GM21423 (cell line): ENCODE data around the gene PDZD2.
"Not testable (repeated sequence)": the region's sequence is repeated elsewhere in the genome, so short reads cannot be mapped to it uniquely, and the experiment has no call there.

Experiments used
- ATAC-seq: cut with Tn5 transposase; IDR thresholded peaks from one replicate; pipeline ENCODE4 v1.9.1; 2021; ENCODE audit warnings: mild to moderate bottlenecking, moderate library complexity; ENCODE audit not compliant: unreplicated experiment

The PDZD2 gene

DNA sequence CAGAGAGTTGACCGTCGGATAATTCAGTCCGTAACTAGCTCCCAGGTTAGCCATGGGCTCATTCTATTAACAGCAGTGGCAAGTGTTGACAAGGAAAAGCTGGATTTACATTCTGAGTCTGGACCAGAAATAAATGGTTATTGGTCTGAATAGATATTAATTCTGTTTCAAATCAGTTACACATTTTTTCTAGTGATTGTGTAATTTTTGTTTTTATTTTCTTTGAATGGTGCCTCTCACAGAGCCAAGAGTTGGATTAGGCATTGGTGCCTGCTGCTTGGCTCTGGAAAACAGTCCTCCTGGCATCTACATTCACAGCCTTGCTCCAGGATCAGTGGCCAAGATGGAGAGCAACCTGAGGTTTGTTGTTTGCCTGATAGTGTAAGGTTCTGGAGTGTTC lies 420.1 kb downstream of the PDZD2 start:
- ATAC-seq, result no peak

DNA sequence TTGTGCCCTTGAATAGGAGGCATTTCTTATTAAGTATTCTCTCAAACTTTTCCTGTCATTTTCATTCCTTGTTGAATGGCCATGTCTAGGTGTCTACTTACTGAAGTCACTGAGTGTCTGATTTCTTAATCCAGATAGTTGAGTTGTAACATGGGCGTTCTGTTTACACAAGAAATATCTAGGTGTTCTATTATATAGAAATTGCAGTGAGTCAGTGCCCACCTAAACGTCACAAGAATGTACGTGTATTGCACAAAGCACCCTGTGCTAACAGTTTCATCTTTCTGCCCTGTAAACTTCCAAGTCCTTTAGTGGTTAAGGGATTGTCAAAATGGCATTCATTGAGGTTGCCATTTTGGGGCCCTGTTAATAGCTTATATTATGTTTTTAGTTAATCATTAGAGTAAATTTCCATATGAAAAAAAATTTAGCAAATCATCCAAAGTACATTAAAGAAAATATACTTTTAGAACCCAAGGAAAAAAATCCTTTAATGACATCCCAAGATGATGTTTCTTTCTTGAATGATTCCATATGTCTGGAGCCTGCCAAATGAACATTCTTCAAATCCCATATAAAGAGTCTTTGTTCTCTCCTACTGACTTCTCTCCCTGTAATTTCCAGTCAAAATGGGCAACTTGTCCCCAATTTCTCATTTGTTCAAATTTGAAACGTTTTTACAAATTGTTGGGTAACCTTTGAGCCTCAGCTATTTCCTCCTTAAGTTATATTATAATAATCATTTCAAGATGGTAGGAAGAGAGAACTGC lies 421.0 kb downstream of the PDZD2 start:
- no peak for ATAC-seq

DNA sequence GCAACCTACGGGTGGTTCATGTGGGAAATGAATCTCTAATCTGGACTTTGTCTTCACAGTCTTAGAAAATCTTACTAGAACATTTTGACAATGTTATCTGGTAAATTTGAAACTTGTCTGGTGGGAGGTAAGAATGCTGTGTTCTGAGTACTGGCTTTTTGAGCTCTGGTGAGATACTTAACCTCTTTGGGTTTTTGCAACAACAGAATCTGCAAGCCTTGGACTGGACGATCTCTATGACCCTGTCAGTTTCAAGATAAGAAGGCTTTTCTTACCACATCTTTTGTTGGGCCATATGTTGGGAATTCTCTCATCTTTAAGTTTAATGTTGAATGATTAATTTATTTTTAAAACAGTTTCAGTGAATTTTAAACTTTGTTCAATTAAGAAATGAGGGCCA lies 422.3 kb downstream of the PDZD2 start:
- ATAC-seq, result no peak

DNA sequence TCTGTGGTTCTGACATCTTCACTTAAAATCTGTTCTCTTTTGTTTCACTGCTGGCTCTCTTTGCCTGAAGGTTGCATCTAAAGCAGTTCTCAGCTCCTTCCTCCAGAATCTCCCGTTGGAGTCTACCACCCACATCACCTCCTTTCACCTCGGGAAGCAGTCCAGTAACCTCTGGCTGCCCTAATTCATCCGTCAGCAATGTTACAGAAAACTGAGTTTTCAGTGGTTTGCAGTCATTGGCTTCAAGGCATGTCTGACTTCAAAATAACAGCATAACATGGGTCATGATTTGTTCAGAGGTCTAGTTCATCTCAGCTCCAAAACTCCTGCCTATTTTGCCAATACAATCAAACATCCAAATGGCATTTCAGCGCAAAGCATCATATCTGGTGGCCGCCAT lies 427.5 kb downstream of the PDZD2 start:
- no peak for ATAC-seq

DNA sequence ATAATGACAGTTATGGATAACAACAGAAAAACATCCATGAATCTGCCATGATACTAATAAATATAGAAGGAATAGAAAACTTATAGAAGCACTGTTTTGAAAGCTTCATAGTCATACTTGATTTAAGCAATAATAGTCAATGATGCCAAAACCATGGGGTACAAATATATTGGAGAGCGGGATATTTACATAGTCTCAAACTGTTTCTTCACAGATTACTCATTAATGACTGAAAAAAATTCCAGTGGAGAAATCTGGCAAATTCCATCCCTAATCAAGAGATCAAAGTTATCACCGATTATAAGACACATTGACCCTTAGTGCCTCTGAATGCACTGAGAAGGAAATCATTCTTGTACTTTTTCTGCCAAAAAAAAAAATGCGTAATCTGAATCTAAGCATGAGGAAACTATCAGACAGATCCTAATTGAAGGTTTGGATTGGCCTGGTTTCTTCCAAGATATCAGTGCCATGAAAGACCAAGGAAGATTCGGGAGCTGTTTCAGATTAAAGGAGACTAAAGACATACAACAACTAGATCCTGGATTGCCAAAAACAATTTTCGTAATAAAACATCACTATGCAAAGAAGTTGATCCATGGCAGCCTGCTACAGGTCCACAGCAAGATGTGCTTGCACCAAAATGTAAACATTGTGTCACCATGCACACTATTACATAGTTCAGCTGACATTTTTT lies 429.0 kb downstream of the PDZD2 start:
- no peak for ATAC-seq

DNA sequence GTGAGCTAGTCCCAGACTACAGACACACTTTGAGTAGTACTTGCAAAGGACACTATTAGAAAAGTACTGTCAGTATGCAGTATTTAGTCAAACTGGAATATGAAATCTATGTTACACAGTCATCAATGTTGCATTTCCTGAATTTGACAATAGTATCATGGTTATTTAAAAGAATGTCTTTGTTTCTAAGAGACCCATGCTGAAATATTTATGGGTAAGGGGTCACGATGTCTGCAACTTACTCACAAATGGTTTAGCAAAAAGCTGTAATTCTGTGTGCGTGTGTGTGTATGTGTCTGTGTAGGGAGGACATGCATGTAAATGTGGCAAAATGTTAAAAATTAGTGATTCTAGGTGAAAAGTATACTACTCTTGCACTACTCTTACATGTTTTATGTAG lies 429.6 kb downstream of the PDZD2 start:
- no peak for ATAC-seq

DNA sequence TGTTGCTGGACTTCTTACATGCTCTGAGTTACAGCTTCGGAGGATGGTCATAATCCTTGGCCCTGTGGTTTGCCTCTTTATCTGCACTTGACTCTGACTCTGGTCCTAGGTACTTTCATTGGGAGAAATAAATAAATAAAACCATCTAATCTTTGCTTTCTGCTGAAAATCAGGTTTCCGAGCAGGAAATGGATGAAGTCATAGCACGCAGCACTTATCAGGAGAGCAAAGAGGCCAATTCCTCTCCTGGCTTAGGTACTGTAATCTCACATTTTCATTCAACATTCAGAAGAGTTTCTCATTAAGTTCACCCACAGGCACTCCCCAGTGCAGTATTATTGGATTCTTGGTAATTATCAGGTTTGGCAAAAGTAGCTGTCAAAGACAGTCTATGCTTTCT lies 430.5 kb downstream of the PDZD2 start:
- ATAC-seq, result no peak

DNA sequence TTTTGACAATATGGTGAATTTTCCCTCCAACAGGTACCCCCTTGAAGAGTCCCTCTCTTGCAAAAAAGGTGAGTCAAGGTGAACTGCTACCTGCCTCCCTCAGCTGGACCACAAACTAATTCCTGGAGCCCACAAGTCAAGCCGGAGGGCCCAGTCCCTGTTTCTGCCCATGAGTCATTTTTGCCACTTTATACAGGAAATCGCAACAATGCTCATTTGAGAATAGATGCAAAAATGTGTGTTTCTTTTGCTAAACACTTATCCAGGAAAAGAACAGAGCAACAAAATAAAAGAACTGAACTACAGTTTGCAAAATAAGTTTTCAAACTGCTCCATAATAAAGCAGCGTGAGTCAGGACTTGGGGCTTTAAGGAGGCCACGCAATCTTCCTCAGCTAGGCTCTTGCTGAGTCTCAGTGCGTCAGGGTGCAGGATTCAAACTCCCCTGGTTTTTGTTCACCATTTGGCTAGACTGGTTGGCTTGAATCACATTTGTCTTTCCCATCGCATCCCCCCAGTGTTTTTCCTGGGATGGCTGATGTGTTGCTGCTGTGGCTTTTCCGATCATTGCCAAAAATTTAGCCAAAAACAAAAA lies 432.5 kb downstream of the PDZD2 start:
- no peak for ATAC-seq

DNA sequence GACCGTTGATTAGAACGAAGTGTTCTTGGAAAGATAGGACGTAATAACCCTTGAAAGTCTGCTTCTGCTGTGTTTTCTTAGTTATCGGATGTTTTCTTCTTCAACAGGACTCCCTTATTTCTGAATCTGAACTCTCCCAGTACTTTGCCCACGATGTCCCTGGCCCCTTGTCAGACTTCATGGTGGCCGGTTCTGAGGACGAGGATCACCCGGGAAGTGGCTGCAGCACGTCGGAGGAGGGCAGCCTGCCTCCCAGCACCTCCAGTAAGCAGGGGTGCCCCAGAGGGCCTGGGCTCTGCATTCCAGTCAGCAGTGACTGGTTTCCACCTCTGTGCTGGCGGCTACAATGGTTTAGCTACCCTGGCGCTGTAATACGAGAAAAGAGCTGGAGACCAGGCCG lies 433.1 kb downstream of the PDZD2 start:
- ATAC-seq, result no peak

DNA sequence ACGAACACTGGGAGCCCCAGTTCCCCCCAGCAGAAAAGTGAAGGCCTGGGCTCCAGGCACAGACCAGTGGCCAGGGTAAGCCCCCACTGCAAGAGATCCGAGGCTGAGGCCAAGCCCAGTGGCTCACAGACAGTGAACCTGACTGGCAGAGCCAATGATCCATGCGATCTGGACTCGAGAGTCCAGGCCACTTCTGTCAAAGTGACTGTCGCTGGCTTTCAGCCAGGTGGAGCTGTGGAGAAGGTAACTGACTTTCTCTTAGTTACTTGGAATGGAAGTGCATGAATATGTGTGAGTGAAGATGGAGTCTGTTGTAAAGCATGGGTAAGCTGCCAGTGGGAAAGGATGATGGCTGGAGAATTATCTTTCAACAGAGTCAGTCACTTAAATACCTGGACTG lies 435.5 kb downstream of the PDZD2 start:
- no peak for ATAC-seq

DNA sequence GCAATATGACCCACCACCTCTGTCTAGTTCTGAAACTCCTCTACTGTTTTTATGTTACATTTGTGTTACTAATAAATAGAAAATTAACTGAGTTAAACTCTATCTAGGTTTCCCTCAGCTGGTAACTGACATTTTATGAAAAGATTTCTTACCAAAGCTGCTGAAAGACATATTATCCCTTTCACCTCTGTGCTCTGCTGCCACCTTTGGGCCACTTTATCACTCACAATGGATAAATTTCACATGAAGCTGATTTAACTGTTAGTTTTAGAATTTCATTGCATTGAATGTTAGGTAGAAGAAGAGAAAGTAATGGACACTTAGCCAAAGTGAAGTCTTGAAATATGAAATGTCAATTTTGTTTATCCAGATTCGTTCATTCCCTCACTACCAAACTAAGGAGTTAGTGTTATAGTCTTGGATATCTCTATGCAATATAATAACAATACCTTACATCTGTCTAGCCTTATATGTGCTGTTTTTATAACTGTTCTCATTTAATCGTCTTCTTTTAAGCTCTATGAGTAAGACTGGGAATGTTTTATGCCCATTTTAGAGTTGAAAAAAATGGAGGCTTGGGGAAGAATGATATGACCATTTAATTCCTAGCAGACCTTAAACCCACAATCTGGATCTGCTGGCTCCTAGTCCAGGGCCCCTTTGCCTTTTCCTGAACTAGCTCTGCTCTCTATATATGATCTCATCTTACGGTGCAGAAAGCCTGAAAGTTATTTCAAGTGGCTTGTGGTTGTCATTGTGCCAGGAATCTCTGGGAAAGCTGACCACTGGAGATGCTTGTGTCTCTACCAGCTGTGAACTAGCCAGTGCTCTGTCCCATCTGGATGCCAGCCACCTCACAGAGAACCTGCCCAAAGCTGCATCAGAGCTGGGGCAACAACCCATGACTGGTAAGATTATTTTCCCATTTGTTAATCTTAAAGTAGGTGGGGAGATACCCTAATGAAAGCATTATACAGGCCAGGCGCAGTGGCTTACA lies 438.1 kb downstream of the PDZD2 start:
- no peak for ATAC-seq

DNA sequence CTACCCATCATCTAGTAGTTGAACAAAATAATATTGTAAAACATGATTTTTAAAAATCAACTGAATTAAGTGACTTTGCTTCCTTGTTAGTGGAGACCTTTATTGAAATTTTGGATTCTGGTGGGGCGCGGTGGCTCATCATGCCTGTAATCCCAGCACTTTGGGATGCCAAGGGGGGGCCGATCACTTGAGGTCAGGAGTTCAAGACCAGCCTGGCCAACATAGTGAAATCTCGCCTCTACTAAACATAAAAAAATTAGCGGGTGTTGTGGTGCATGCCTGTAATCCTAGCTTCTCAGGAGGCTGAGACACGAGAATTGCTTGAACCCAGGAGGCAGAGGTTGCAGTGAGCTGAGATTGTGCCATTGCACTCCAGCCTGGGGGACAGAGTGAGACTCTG lies 439.9 kb downstream of the PDZD2 start:
- not testable (repeated sequence) for ATAC-seq

DNA sequence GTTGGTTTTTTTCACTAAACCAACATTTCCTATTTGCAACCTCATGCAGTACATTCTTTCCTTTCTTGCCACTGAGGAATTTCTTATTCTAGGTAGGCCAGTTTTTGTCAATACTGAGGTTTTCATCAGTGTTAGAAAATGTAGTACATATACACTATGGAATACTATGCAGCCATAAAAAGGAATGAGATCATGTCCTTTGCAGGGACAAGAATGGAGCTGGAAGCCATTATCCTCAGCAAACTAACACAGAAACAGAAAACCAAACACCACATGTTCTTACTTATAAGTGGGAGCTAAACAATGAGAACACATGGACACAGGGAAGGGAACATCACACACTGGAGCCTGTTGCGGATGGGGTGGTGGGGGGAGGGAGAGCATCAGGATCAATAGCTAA lies 441.6 kb downstream of the PDZD2 start:
- not testable (repeated sequence) for ATAC-seq

DNA sequence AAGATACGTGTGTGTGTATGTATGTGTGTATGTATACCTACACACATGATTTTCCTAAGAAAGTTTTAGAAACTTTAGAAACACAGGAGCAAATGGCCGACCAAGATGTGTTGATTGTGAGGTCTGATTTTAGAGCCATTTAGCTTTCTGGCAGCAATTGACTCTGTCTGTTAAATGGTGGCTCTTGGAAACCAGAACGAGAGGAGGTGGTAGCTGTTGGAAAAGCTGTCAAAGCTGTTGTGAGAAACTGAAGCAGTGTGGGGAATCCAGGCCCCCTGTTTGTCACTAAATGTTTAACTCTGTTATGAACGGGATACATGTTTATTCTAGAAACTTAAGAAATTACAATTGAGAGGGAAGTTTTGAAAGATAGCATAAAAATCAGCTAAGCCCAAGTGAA lies 443.8 kb downstream of the PDZD2 start:
- no peak for ATAC-seq

DNA sequence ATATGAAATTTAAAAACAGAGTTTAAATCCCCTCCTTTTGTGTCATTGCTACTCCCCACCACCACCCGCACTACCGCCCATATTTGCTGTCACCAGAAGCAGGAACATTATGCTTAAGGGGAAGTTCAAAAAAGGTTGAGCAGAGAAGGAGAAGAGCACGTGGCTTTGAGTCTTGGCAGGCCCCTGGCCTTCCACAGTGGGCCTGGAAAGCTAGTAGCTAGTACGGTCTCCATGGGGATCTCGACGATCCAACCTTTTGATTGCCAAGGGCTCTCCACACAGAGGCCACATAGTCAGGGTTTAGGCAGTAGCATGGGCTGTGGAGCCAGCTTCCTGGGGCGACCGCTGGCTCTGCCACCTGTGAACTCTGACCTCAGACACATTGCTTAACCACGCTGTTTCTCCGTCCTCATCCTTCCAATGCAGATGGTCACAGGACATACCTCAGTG lies 445.1 kb downstream of the PDZD2 start:
- ATAC-seq, result no peak

DNA sequence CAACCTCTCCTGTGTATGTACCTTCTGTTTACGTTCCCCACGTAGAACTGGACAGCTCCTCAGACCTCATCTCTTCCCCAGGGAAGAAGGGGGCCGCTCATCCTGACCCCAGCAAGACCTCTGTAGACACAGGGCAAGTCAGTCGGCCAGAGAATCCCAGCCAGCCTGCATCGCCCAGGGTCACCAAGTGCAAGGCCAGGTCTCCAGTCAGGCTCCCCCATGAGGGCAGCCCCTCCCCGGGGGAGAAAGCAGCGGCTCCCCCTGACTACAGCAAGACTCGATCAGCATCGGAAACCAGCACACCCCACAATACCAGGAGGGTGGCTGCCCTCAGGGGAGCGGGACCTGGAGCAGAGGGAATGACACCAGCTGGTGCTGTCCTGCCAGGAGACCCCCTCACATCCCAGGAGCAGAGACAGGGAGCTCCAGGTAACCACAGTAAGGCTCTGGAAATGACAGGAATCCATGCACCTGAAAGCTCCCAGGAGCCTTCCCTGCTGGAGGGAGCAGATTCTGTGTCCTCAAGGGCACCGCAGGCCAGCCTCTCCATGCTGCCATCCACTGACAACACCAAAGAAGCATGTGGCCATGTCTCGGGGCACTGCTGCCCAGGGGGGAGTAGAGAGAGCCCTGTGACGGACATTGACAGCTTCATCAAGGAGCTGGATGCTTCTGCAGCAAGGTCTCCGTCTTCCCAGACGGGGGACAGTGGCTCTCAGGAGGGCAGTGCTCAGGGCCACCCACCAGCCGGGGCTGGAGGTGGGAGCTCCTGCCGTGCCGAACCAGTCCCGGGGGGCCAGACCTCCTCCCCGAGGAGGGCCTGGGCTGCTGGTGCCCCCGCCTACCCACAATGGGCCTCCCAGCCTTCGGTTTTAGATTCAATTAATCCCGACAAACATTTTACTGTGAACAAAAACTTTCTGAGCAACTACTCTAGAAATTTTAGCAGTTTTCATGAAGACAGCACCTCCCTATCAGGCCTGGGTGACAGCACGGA lies 448.5 kb downstream of the PDZD2 start:
- ATAC-seq, result no peak

DNA sequence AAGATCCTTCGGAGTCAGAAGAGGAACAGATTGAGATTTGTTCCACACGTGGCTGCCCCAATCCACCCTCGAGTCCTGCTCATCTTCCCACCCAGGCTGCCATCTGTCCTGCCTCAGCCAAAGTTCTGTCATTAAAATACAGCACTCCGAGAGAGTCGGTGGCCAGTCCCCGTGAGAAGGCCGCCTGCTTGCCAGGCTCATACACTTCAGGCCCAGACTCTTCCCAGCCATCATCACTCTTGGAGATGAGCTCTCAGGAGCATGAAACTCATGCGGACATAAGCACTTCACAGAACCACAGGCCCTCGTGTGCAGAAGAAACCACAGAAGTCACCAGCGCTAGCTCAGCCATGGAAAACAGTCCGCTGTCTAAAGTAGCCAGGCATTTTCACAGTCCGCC lies 449.3 kb downstream of the PDZD2 start:
- no peak for ATAC-seq

DNA sequence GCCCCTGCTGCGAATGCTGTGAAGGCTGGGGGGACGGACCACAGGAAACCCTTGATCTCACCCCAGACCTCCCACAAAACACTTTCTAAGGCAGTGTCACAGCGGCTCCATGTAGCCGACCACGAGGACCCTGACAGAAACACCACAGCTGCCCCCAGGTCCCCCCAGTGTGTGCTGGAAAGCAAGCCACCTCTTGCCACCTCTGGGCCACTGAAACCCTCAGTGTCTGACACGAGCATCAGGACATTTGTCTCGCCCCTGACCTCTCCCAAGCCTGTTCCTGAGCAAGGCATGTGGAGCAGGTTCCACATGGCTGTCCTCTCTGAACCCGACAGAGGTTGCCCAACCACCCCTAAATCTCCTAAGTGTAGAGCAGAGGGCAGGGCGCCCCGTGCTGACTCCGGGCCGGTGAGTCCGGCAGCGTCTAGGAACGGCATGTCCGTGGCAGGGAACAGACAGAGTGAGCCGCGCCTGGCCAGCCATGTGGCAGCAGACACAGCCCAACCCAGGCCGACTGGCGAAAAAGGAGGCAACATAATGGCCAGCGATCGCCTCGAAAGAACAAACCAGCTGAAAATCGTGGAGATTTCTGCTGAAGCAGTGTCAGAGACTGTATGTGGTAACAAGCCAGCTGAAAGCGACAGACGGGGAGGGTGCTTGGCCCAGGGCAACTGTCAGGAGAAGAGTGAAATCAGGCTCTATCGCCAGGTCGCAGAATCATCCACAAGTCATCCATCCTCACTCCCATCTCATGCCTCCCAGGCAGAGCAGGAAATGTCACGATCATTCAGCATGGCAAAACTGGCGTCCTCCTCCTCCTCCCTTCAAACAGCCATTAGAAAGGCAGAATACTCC lies 450.4 kb downstream of the PDZD2 start:
- ATAC-seq, result no peak
